Measurements from ENCODE around the gene STPG4. TPM values are rescaled to one million over a fixed set of nuclear protein-coding genes. Genes with fewer than 3 reads are reported as not detected.
A peak's percentile ranks its signal among the peaks of the same experiment; 100 is the strongest.

STPG4 gene
- total and polyA plus RNA-seq, 2 of the 8 experiments (the other 6 are each of a cell fraction or from before 2014, with no cell fraction given): 0.28 TPM; not detected in 1

- Histone ChIP-seq H3K23ac (ENCODE audit: insufficient read length) (no peak overlapping the region), H3K9me3 (ENCODE audit: insufficient read depth in 2 of 2, low read depth in 1 of 2, low read length in 1 of 2) (no peaks in the 10 kb centered on the region), H4K8ac (ENCODE audit: extremely low read depth, insufficient read depth, low read length) (0 out of 2 replicates have a peak overlapping the region, but pooled peaks have one; percentile 87), H2BK12ac (ENCODE audit: low read depth, low read length) (peak overlapping the region; percentile 100; the same call in 1 of the 2 replicates), H2BK5ac (ENCODE audit: low read depth, low read length) (peak overlapping the region; percentile 96), H3K9ac (replicated peaks in 1 of 4; ENCODE audit: extremely low read depth in 1 of 4, low read depth in 3 of 4, low read length in 3 of 4) (no peak overlapping the region; a peak in 1 of 7 replicates), H2AFZ (ENCODE audit: low read length) (no peak overlapping the region), H3K14ac (ENCODE audit: insufficient read length) (no peak overlapping the region), H3K56ac (replicated peaks; ENCODE audit: insufficient read length, low read depth, low read length) (no peak overlapping the region), H4K91ac (replicated peaks; ENCODE audit: insufficient read length, low read length) (no peak overlapping the region), H3K4me1 (replicated peaks in 1 of 4; ENCODE audit: control insufficient read depth in 3 of 4, insufficient read depth in 4 of 4, low read length in 3 of 4) (peaks cover 2 to 31% (median 19%) of the 10 kb centered on the region in 4 experiments), H3K4ac (replicated peaks; ENCODE audit: insufficient read length, low read depth, low read length) (no peak overlapping the region), H2BK15ac (ENCODE audit: low read length) (no peak overlapping the region; the same call in 1 of the 2 replicates), H3K27me3 (replicated peaks in 1 of 4; ENCODE audit: control insufficient read depth in 3 of 4, extremely low read depth in 1 of 4, insufficient read depth in 3 of 4, low read length in 3 of 4) (no peaks in the 10 kb centered on the region), H3K18ac (ENCODE audit: extremely low read depth, low read length) (peak overlapping the region; percentile 48), H3K27ac (ENCODE audit: low read depth, low read length) (peak overlapping the region; percentile 66; the same call in 1 of the 2 replicates), H2BK20ac (ENCODE audit: low read length) (peak overlapping the region; percentile 32; the same call in 1 of the 2 replicates), H2AK5ac (ENCODE audit: low read depth, low read length) (peak overlapping the region; percentile 95; the same call in 1 of the 2 replicates), H3K79me2 (ENCODE audit: control insufficient read depth in 1 of 2, insufficient read depth in 2 of 2, low read length in 2 of 2) (no peaks in the 10 kb centered on the region), H4K5ac (ENCODE audit: insufficient read length, low read depth, low read length) (no peak overlapping the region), H4K20me1 (replicated peaks in 1 of 2; ENCODE audit: control insufficient read depth in 1 of 2, insufficient read depth in 2 of 2, low read length in 2 of 2) (no peaks in the 10 kb centered on the region), H3K79me1 (ENCODE audit: low read depth, low read length) (no peaks in the 10 kb centered on the region), H3K4me2 (ENCODE audit: insufficient read depth in 1 of 2, low read depth in 2 of 2, low read length in 2 of 2) (peak overlapping the region in 1 of 2 experiments; percentile 30; a peak in 2 of 4 replicates), H3K4me3 (ENCODE audit: extremely low read depth in 1 of 4, insufficient read depth in 2 of 4, low read depth in 3 of 4, low read length in 4 of 4) (no peak overlapping the region; a peak in 1 of 8 replicates), H2BK120ac (replicated peaks; ENCODE audit: low read depth, low read length) (no peak overlapping the region), H3K36me3 (ENCODE audit: control insufficient read depth in 2 of 4, insufficient read depth in 4 of 4, low read length in 3 of 4) (no peaks in the 10 kb centered on the region), H3K23me2 (ENCODE audit: low read depth, low read length) (no peaks in the 10 kb centered on the region)
- DNase-seq (ENCODE audit: low read depth in 1 of 2, low spot score in 2 of 2) (peak; percentile 72 to 76), FAIRE-seq (peak; percentile 78)
- POLR2A ChIA-PET (ENCODE audit: partially characterized antibody): interaction anchor here (0.9 to 2.1 kb wide), 4 partner anchors 11 to 26 kb away, joined by 3 to 6 read pairs (median 4); no protein-coding TSS in a partner anchor
- CTCF ChIA-PET (ENCODE audit: partially characterized antibody): interaction anchor here (0.8 to 1.6 kb wide), 9 partner anchors 10 to 254 kb away, joined by 3 to 5 read pairs (median 3); no protein-coding TSS in a partner anchor
- WGBS, 2 experiments (ENCODE audit: extremely low coverage in 1 of 2, insufficient coverage in 1 of 2, insufficient read length in 1 of 2, insufficient replicate concordance in 2 of 2, low coverage in 1 of 2, low lambda C conversion rate in 2 of 2, missing lambda C conversion rate in 1 of 2): 60% methylated on average over 6 of the region's 6 CpGs; no CpG with 5 or more reads in 1 of the 2 experiments
- TF ChIP-seq CHD1 (IDR thresholded peaks at IDR 0.05; ENCODE audit: low read depth, low read length) (no peak), ASH2L (IDR thresholded peaks at IDR 0.05; ENCODE audit: low read length) (no peak), ZNF274 (IDR thresholded peaks at IDR 0.05; ENCODE audit: borderline replicate concordance, extremely low read depth, low read length) (no peak), JUND (IDR thresholded peaks at IDR 0.05; ENCODE audit: low read length) (peak; percentile 28; the same call in 1 of the 2 replicates), GABPA (IDR thresholded peaks at IDR 0.05; ENCODE audit: borderline replicate concordance, insufficient read depth, low read length) (no peak), POLR2AphosphoS5 (IDR thresholded peaks at IDR 0.05; ENCODE audit: low read depth, low read length) (no peak), SIN3A (conservative IDR thresholded peaks at IDR 0.05 in 1 of 2, IDR thresholded peaks at IDR 0.05 in 1 of 2; ENCODE audit: low read depth in 1 of 2, low read length in 2 of 2) (peak; percentile 83 to 87; a peak in 3 of 4 replicates), SAP30 (IDR thresholded peaks at IDR 0.05; ENCODE audit: insufficient read depth, insufficient replicate concordance, low read length) (peak; percentile 32), TCF12 (IDR thresholded peaks at IDR 0.05; ENCODE audit: low read depth, low read length) (peak; percentile 79; the same call in 1 of the 2 replicates), CTBP2 (IDR thresholded peaks at IDR 0.05; ENCODE audit: borderline replicate concordance, insufficient read depth, insufficient read length, low read length) (no peak), SUZ12 (IDR thresholded peaks at IDR 0.05; ENCODE audit: low read length) (no peak)
Measured at GRCh38 chr2:47069628-47070154, 85.4 kb downstream of the STPG4 start.

All from H1 (cell line).